Heart left ventricle (tissue), 16 donors: ENCODE measurements around the gene WAC. TPM values are rescaled to one million over a fixed set of nuclear protein-coding genes. Genes with fewer than 3 reads are reported as not detected.

Experiments
- ATAC-seq, 4 donors: fragments of 200-7000 bp; cut with Tn5 transposase; one replicate each; pipeline ENCODE4 v1.9.1; 2020 to 2022; ENCODE audit warnings: moderate library complexity in 4 of 4, mild to moderate bottlenecking in 3 of 4, moderate number of reproducible peaks in 1 of 4
- DNase-seq, 5 donors: peaks; one replicate each; pipeline ENCODE4 v3.0.0-alpha.2; 2020
- H3K27ac ChIP-seq, 12 donors: fragments of 200-600 bp; sonication (generic) in 4 of 12; one replicate each; pipeline versions ENCODE4 v1.5.0 to v1.8.0; 2016 to 2022; ENCODE audit warnings: mild to moderate bottlenecking in 2 of 12
- H3K27me3 ChIP-seq, 9 donors: fragments of 200-600 bp; sonication (generic) in 2 of 9; one replicate each; pipeline versions ENCODE4 v1.5.1 to v1.8.0; 2016 to 2022; ENCODE audit warnings: mild to moderate bottlenecking in 3 of 9
- H3K36me3 ChIP-seq, 9 donors: fragments of 200-600 bp; sonication (generic) in 2 of 9; one replicate each; pipeline versions ENCODE4 v1.5.0 to v1.8.0; 2018 to 2022; ENCODE audit warnings: mild to moderate bottlenecking in 2 of 9
- H3K4me1 ChIP-seq, 12 donors: fragments of 200-600 bp; sonication (generic) in 4 of 12; one replicate each; pipeline versions ENCODE4 v1.5.0 to v1.8.0; 2016 to 2022; ENCODE audit warnings: mild to moderate bottlenecking in 3 of 12
- H3K4me3 ChIP-seq, 12 donors: fragments of 200-600 bp; sonication (generic) in 4 of 12; one replicate each; pipeline versions ENCODE4 v1.5.0 to v1.8.0; 2017 to 2022; ENCODE audit warnings: mild to moderate bottlenecking in 9 of 12, moderate library complexity in 4 of 12
- H3K9me3 ChIP-seq, 12 donors: fragments of 200-600 bp; sonication (generic) in 4 of 12; one replicate each; pipeline versions ENCODE4 v1.5.0 to v1.8.0; 2016 to 2022; ENCODE audit warnings: mild to moderate bottlenecking in 1 of 12
- POLR2A ChIP-seq, 2 donors: fragments of 450-650 bp; IDR thresholded peaks; one replicate each; pipeline ENCODE4 v1.6.1; 2017; ENCODE audit warnings: antibody characterized with exemption in 2 of 2, mild to moderate bottlenecking in 2 of 2, moderate library complexity in 2 of 2
- WGBS, 4 donors: extraction: QIAGEN DNeasy Blood & Tissue Kit in 2 of 4; methylation state at CpG; one replicate each; pipeline versions ENCODE4 v1.1.5 to v1.1.7; 2013 to 2018; 5-methylcytosine and 5-hydroxymethylcytosine counted together
- intact Hi-C, 10 donors: fragments of 100-400 bp; cut with DNase I; formaldehyde crosslinking; loops; one replicate each; pipeline versions ENCODE4 v1.11.1 to v1.14.2; 2022
- polyA plus RNA-seq, 2 donors: library from polyadenylated mRNA; stranded (reverse); fragments of 200-250 nt; gene quantifications; one replicate each; pipeline ENCODE4 v1.2.3, GENCODE V29; 2013
- total RNA-seq, 9 donors: library from RNA; depleted of rRNA in 2 of 9; stranded (reverse); fragments of >200 nt in 2 of 9; fragmentation: NEBNext Ultra II Directional in 3 of 9; extraction: Animal tissue kit (Norgen Biotek cat#: 25700) in 3 of 9; gene quantifications; one replicate each; pipeline versions ENCODE4 v1.1.0 to v1.2.4, GENCODE V29; 2016 to 2023
- TF ChIP-seq, protein P1 (sequence below), 12 donors: fragments of 200-600 bp; sonication (generic) in 4 of 12; IDR thresholded peaks; one replicate each; pipeline versions ENCODE4 v1.5.0 to v1.8.0; 2018 to 2022; ENCODE audit warnings: antibody characterized with exemption in 12 of 12, mild to moderate bottlenecking in 5 of 12
- donor health status: ischemic (EF 13 %, LVEDD 7.1; RV severe dilation, severe dysfunction).
- donor health status: healthy with polysubstance abuse.
- donor health status: DM: no; HTN: yes; CAD: no.
- donor health status: DM: no; HTN: no; CAD: no.
- donor health status: ischemic (EF 25% LVEDD 6.9; RV normal size, moderate dysfunction).
- donor health status: ischemic (EF 25% LVEDD 5.7; RV mildly dilated, moderate dysfunction).
- donor health status: healthy.
- donor health status: DM: yes; HTN: yes; CAD: no.
- donor health status: ischemic (EF 35%, LVEDD 5.7; RV mildly dilated, moderate dysfunction).
- donor health status: nonischemic (EF 11% LVEDD 7.7; RV severe dilation, severe dysfunction).
- donor health status: DM: yes; HTN: yes; CAD: no.
- donor health status: PGD.
- donor health status: ischemic (EF 29% LVEDD 5.4; RV normal size, mild dysfunction).
- donor health status: nonischemic (EF 23%, LVEDD 6.1; RV moderate dilation, normal function).

WAC gene
- total and polyA plus RNA-seq, 11 donors = 16.8 to 124 (median 103) TPM

DNA sequence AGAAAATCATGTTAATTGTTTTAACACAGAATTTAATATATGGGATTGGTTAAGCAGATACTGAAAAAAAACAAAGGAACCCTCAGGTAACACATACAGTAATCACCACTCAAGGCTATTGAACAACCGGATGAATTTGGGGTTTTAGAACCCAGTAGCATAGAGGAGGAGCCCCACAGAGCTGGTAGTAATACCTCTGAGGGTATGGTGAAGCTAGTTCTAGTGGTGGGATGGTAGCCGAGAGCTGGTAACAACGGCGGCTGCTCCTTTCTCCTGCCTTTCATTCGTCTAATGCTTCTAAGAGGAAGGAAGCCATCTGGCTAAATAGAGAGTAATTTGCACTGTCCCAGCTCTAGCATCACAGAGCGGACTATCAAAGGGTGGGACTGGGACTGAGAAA is 52.2 kb downstream of the WAC start:
- H3K4me3 ChIP-seq = no peak overlapping the region
- TF ChIP-seq POLR2A (IDR thresholded peaks at IDR 0.05) = no peak
- TF ChIP-seq, protein P1, sequence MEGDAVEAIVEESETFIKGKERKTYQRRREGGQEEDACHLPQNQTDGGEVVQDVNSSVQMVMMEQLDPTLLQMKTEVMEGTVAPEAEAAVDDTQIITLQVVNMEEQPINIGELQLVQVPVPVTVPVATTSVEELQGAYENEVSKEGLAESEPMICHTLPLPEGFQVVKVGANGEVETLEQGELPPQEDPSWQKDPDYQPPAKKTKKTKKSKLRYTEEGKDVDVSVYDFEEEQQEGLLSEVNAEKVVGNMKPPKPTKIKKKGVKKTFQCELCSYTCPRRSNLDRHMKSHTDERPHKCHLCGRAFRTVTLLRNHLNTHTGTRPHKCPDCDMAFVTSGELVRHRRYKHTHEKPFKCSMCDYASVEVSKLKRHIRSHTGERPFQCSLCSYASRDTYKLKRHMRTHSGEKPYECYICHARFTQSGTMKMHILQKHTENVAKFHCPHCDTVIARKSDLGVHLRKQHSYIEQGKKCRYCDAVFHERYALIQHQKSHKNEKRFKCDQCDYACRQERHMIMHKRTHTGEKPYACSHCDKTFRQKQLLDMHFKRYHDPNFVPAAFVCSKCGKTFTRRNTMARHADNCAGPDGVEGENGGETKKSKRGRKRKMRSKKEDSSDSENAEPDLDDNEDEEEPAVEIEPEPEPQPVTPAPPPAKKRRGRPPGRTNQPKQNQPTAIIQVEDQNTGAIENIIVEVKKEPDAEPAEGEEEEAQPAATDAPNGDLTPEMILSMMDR (IDR thresholded peaks at IDR 0.05) = no peak
- no peaks in the 10 kb centered on the region for H3K9me3 ChIP-seq
- ATAC-seq (no peak), DNase-seq (no peak)
- intact Hi-C loops = loop anchor here in 8 of 10 donors (5.0 to 10.0 kb wide), 6 partner anchors 33 to 160 kb away; partner anchors contain the start of gene WAC (in 2 of the 8)
- no peaks in the 10 kb centered on the region for H3K27me3 ChIP-seq
- peaks cover 0 to 61% (median 34%) of the 10 kb centered on the region in 9 donors for H3K36me3 ChIP-seq
- 59 to 71% (median 67%) methylated on average over 6 of the region's 6 CpGs for WGBS, 4 donors
- H3K4me1 ChIP-seq = peaks cover 6 to 75% (median 45%) of the 10 kb centered on the region in 12 donors
- H3K27ac ChIP-seq = no peak overlapping the region

DNA sequence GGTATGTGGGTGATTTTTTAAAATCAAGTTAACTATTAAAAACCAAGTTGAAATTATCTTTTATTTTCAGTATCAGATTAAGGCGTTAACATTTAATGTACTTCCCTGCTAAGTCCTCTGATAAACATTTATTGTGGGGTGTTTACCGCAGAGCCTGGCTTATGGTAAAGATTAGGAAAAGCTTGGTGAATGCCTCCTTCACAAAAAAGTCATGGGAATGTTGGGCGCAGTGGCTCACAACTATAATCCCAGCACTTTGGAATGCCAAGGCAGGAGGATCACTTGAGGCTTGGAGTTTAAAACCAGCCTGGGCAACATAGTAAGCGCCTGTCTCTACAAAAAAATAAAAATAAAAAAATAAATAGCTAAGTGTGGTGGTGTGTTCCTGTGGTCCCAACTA is 53.3 kb downstream of the WAC start:
- H3K27ac ChIP-seq = no peak overlapping the region
- intact Hi-C loops = loop anchor here in 8 of 10 donors (5.0 to 10.0 kb wide), 6 partner anchors 34 to 161 kb away; partner anchors contain the start of gene WAC (in 2 of the 8)

DNA sequence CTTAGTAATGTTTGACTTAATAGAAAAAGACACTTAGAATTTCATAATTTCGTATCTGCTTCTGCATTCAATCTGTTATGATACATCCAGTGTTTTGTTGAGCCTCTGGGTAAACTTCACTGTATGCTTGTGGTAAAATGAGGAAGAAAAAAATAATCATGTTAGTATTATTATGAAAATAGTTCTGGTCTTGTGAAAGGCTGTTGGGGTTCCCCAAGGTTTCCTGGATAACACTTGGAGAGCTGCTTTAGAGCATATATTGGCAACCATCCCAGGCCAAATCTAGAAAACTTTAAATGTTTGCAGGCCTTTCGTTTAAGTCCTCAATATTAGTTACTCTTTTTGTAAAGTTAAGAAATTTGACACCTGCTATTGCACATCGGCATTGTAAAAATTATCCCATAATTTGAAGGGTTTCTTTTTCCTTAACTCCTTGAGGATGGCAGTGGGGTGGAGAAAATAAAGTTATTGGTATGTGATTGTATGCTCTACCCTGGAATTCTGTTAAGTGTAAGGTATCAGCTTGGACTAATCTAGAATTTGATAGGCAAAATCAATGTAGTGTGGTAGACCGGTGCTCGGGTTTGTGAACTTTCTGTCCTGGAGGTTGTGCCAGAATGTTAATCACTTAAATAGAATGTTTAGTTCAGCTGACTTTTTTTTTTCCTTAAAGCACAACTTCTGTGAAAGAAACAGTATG is 54.5 kb downstream of the WAC start:
- Histone ChIP-seq H3K4me1 (peaks cover 6 to 54% (median 32%) of the 10 kb centered on the region in 12 donors), H3K36me3 (peaks cover 0 to 81% (median 58%) of the 10 kb centered on the region in 9 donors), H3K9me3 (no peaks in the 10 kb centered on the region), H3K4me3 (no peak overlapping the region), H3K27ac (peak overlapping the region in 7 of 12 donors; percentile 5 to 53 (median 11)), H3K27me3 (no peaks in the 10 kb centered on the region)
- TF ChIP-seq, protein P1 (IDR thresholded peaks at IDR 0.05) = no peak
- TF ChIP-seq POLR2A (IDR thresholded peaks at IDR 0.05) = no peak
- ATAC-seq = peak; percentile 32 to 39 (median 34)
- WGBS, 4 donors = 27 to 33% (median 29%) methylated on average over 5 of the region's 5 CpGs
- DNase-seq = no peak
- intact Hi-C loops = loop anchor here in 8 of 10 donors (5.0 to 10.0 kb wide), 6 partner anchors 35 to 163 kb away; partner anchors contain the start of gene WAC (in 2 of the 8)

More for the DNA sequence above, 53.3 kb downstream of the WAC start:
- no peaks in the 10 kb centered on the region for H3K9me3 ChIP-seq
- no peak overlapping the region for H3K4me3 ChIP-seq
- ATAC-seq (no peak), DNase-seq (no peak)
- H3K36me3 ChIP-seq = peaks cover 0 to 70% (median 45%) of the 10 kb centered on the region in 9 donors
- TF ChIP-seq, protein P1 (IDR thresholded peaks at IDR 0.05) = no peak
- no peak for TF ChIP-seq POLR2A (IDR thresholded peaks at IDR 0.05)
- no peaks in the 10 kb centered on the region for H3K27me3 ChIP-seq
- 87 to 93% (median 90%) methylated on average over 4 of the region's 4 CpGs for WGBS, 4 donors
- H3K4me1 ChIP-seq = peaks cover 6 to 66% (median 35%) of the 10 kb centered on the region in 12 donors

DNA sequence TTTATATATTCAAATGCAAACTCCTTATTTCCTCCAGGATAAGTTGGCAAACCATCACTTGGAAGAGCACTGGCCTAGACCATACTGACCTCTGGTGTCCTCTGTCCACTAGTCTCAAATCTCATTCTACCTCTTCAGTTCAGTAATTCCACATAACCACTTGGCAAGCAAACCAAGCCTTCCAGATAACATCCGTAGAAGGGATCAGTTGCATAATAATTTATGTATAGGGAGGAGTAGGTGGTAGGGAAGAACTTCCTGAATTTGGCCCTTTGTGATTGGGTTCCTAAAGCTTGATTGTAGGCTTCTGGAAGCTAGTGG is 55.0 kb downstream of the WAC start:
- H3K4me1 ChIP-seq = peaks cover 6 to 52% (median 32%) of the 10 kb centered on the region in 12 donors
- DNase-seq = peak in 1 of 5 donors; percentile 18
- no peaks in the 10 kb centered on the region for H3K27me3 ChIP-seq
- H3K36me3 ChIP-seq = peaks cover 0 to 86% (median 63%) of the 10 kb centered on the region in 9 donors
- 0 to 19% (median 5%) methylated on average over 1 of the region's 1 CpG for WGBS, 4 donors
- peak; percentile 84 to 90 (median 86) for ATAC-seq
- no peaks in the 10 kb centered on the region for H3K9me3 ChIP-seq
- intact Hi-C loops = loop anchor here in 8 of 10 donors (5.0 to 10.0 kb wide), 6 partner anchors 36 to 163 kb away; partner anchors contain the start of gene WAC (in 2 of the 8)
- peak overlapping the region in 9 of 12 donors; percentile 5 to 53 (median 15) for H3K27ac ChIP-seq
- no peak overlapping the region for H3K4me3 ChIP-seq
- TF ChIP-seq, protein P1 (IDR thresholded peaks at IDR 0.05) = peak in 9 of 12 donors; percentile 15 to 54 (median 35)
- no peak for TF ChIP-seq POLR2A (IDR thresholded peaks at IDR 0.05)
